HL-60 (cell line): Measurements from ENCODE around the gene SEC22C.

ENCODE experiments used
- DNase-seq, 2 experiments: peaks; one replicate each; pipeline ENCODE4 v3.0.0-alpha.2; 2010 to 2020; ENCODE audit warnings: low read depth in 1 of 2, low spot score in 1 of 2
- H3K27ac ChIP-seq: fragments of 250-450 bp; sonication (Bioruptor Pico); replicated peaks from 2 replicates; pipeline ENCODE4 v1.5.1; 2020; ENCODE audit warnings: mild to moderate bottlenecking, moderate library complexity
- H3K27me3 ChIP-seq: fragments of 250-450 bp; sonication (Bioruptor Pico); 2 replicates; pipeline ENCODE4 v1.5.1; 2021; ENCODE audit warnings: mild to moderate bottlenecking, moderate library complexity; ENCODE audit not compliant: insufficient read depth, poor library complexity, severe bottlenecking
- H3K4me3 ChIP-seq: replicated peaks from 2 replicates; pipeline ENCODE4 v1.5.1; 2011; ENCODE audit warnings: mild to moderate bottlenecking, control low read depth, low read length; ENCODE audit not compliant: insufficient read depth
- CTCF ChIP-seq: IDR thresholded peaks from one replicate; pipeline ENCODE4 v1.5.1; 2011; ENCODE audit warnings: low read length, control low read depth, inconsistent platforms; ENCODE audit not compliant: insufficient read depth
- GABPA ChIP-seq: IDR thresholded peaks from 2 replicates; pipeline ENCODE4 v1.6.1; 2012; ENCODE audit warnings: low read depth
- POLR2AphosphoS5 ChIP-seq: IDR thresholded peaks from 2 replicates; pipeline ENCODE4 v1.6.1; 2012; ENCODE audit warnings: low read depth
- REST ChIP-seq: IDR thresholded peaks from 2 replicates; pipeline ENCODE4 v1.6.1; 2012; ENCODE audit warnings: low read depth; ENCODE audit not compliant: insufficient replicate concordance
- SPI1 ChIP-seq: IDR thresholded peaks from 2 replicates; pipeline ENCODE4 v1.6.1; 2012; ENCODE audit warnings: low read depth, mild to moderate bottlenecking, borderline replicate concordance

The SEC22C gene

GRCh38 chr3:42537350-42537749 is 44.4 kb downstream of the SEC22C start:
- no peak overlapping the region for H3K4me3 ChIP-seq
- no peaks in the 10 kb centered on the region for H3K27me3 ChIP-seq
- no peak overlapping the region for H3K27ac ChIP-seq
- DNase-seq = no peak
- TF ChIP-seq CTCF (no peak), REST (no peak), POLR2AphosphoS5 (no peak), SPI1 (no peak), GABPA (no peak)

- no peaks in the 10 kb centered on the region for H3K27me3 ChIP-seq
- H3K27ac ChIP-seq = no peak overlapping the region
- DNase-seq = peak in 1 of 2 experiments; percentile 36
- TF ChIP-seq GABPA (no peak), SPI1 (no peak), POLR2AphosphoS5 (no peak), REST (no peak), CTCF (peak; percentile 41)
- H3K4me3 ChIP-seq = no peak overlapping the region
These were observed 45.6 kb downstream of the SEC22C start for GRCh38 chr3:42535981-42536784.

- H3K4me3 ChIP-seq = no peak overlapping the region
- no peak for DNase-seq
- TF ChIP-seq GABPA (no peak), POLR2AphosphoS5 (no peak), CTCF (no peak), REST (no peak), SPI1 (no peak)
These were observed 48.4 kb downstream of the SEC22C start for GRCh38 chr3:42533161-42533897.

More at GRCh38 chr3:42533161-42533897, 48.4 kb downstream of the SEC22C start:
- Histone ChIP-seq H3K27ac (no peak overlapping the region), H3K27me3 (no peaks in the 10 kb centered on the region)
